Neural crest cell (in vitro differentiated cells): Measurements from ENCODE around the gene PPP1R1B. TPM values are rescaled to one million over a fixed set of nuclear protein-coding genes. Genes with fewer than 3 reads are reported as not detected.

Experiments
- DNase-seq: peaks from one replicate; pipeline ENCODE4 v3.0.0; 2021; ENCODE audit warnings: low read depth, mixed read lengths, low spot score
- H3K27ac Mint-ChIP-seq: one replicate; pipeline ENCODE4 v1.8.0; 2021; ENCODE audit warnings: mild to moderate bottlenecking, mixed read lengths; ENCODE audit not compliant: unreplicated experiment
- H3K27me3 Mint-ChIP-seq: 2 replicates; pipeline ENCODE4 v1.8.0; 2021; ENCODE audit warnings: low read depth, mild to moderate bottlenecking, mixed read lengths
- H3K36me3 Mint-ChIP-seq: 2 replicates; pipeline ENCODE4 v1.8.0; 2021; ENCODE audit warnings: low read depth, mild to moderate bottlenecking, mixed read lengths
- H3K4me1 Mint-ChIP-seq: 2 replicates; pipeline ENCODE4 v1.8.0; 2021; ENCODE audit warnings: mixed read lengths
- H3K4me3 Mint-ChIP-seq: one replicate; pipeline ENCODE4 v1.8.0; 2021; ENCODE audit warnings: mild to moderate bottlenecking, mixed read lengths
- H3K9me3 Mint-ChIP-seq: 2 replicates; pipeline ENCODE4 v1.8.0; 2021; ENCODE audit warnings: mixed read lengths
- total RNA-seq: library from RNA; stranded (reverse); gene quantifications from 2 replicates; pipeline ENCODE4 v1.2.1, GENCODE V29; 2021
- TF ChIP-seq, protein P1 (sequence below): fragments of 200-600 bp; sonication (generic); conservative IDR thresholded peaks from 2 replicates; pipeline ENCODE4 v1.5.0; 2021; ENCODE audit warnings: antibody characterized with exemption, mild to moderate bottlenecking

The PPP1R1B gene
- total RNA-seq, 1 donor from 2014 or later, result not detected

DNA sequence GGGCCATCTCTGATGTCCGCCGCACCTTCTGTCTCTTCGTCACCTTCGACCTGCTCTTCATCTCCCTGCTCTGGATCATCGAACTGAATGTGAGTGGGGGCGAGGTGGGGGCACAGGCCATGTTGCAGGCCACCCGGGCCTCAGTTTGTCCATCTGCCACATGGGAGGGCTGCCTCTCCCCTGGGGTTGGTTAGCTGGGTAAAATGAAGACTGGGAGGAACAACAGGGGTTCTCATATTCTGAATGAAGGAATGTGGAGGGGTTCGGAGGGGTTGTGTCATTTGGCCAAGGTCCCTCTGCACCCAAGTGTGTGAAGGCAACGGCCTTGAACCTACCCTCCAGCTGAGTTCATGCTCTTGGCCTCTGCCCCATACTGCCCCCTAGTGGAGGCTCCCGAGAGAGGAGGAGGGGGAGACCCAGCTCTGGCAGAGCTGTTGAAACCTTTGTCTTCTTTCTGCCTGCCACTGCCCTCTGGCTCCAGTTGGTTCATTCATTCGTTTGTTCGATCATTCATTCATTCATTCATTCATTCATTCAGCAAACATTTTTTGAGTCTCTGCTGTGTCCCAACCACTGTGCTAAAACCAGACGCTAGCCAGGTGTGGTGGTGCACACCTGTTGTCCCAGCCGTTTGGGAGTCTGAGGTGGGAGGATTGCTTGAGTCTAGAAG lies 27.0 kb downstream of the PPP1R1B start:
- peak; percentile 72 for DNase-seq
- Mint-ChIP-seq H3K4me3 (peak overlapping the region; percentile 64), H3K4me1 (peaks cover 48% of the 10 kb centered on the region)

GRCh38 chr17:39655105-39655504 lies 28.4 kb downstream of the PPP1R1B start:
- no peaks in the 10 kb centered on the region for H3K9me3 Mint-ChIP-seq
- no peak for DNase-seq
- peaks cover 46% of the 10 kb centered on the region for H3K4me1 Mint-ChIP-seq
- H3K27ac Mint-ChIP-seq, result no peak overlapping the region
- no peak overlapping the region for H3K4me3 Mint-ChIP-seq
- H3K27me3 Mint-ChIP-seq, result no peaks in the 10 kb centered on the region
- TF ChIP-seq, protein P1, sequence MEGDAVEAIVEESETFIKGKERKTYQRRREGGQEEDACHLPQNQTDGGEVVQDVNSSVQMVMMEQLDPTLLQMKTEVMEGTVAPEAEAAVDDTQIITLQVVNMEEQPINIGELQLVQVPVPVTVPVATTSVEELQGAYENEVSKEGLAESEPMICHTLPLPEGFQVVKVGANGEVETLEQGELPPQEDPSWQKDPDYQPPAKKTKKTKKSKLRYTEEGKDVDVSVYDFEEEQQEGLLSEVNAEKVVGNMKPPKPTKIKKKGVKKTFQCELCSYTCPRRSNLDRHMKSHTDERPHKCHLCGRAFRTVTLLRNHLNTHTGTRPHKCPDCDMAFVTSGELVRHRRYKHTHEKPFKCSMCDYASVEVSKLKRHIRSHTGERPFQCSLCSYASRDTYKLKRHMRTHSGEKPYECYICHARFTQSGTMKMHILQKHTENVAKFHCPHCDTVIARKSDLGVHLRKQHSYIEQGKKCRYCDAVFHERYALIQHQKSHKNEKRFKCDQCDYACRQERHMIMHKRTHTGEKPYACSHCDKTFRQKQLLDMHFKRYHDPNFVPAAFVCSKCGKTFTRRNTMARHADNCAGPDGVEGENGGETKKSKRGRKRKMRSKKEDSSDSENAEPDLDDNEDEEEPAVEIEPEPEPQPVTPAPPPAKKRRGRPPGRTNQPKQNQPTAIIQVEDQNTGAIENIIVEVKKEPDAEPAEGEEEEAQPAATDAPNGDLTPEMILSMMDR, result no peak
- peaks cover under 1% of the 10 kb centered on the region for H3K36me3 Mint-ChIP-seq

More for the DNA sequence above, 27.0 kb downstream of the PPP1R1B start:
- Mint-ChIP-seq H3K36me3 (peaks cover 3% of the 10 kb centered on the region), H3K9me3 (no peaks in the 10 kb centered on the region), H3K27ac (peak overlapping the region; percentile 87), H3K27me3 (no peaks in the 10 kb centered on the region)
- TF ChIP-seq, protein P1, result peak; percentile 78

DNA sequence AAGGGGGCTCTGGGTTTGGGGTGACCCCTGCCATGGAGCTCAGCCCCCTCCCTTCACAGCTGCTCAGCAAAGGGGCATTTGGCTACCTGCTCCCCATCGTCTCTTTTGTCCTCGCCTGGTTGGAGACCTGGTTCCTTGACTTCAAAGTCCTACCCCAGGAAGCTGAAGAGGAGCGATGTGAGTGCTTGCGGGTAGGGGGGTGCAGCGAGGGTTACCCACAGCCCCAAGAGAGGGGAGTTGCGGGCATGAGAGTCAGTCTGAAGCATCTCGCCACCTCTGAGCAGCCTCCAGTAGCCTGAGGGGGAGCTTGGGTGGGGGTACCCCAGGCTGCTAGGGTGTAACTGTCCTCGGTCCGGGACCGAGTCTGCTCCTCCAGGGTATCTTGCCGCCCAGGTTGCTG lies 31.6 kb downstream of the PPP1R1B start:
- Mint-ChIP-seq H3K27ac (no peak overlapping the region), H3K4me3 (no peak overlapping the region), H3K36me3 (no peaks in the 10 kb centered on the region), H3K27me3 (no peaks in the 10 kb centered on the region), H3K9me3 (no peaks in the 10 kb centered on the region), H3K4me1 (peaks cover 19% of the 10 kb centered on the region)
- DNase-seq, result no peak
- TF ChIP-seq, protein P1, result no peak

- TF ChIP-seq, protein P1, result no peak
- Mint-ChIP-seq H3K36me3 (no peaks in the 10 kb centered on the region), H3K4me1 (peaks cover 15% of the 10 kb centered on the region), H3K4me3 (no peak overlapping the region), H3K27me3 (no peaks in the 10 kb centered on the region), H3K27ac (no peak overlapping the region), H3K9me3 (no peaks in the 10 kb centered on the region)
- no peak for DNase-seq
These were observed 32.0 kb downstream of the PPP1R1B start for GRCh38 chr17:39658760-39659159.

DNA sequence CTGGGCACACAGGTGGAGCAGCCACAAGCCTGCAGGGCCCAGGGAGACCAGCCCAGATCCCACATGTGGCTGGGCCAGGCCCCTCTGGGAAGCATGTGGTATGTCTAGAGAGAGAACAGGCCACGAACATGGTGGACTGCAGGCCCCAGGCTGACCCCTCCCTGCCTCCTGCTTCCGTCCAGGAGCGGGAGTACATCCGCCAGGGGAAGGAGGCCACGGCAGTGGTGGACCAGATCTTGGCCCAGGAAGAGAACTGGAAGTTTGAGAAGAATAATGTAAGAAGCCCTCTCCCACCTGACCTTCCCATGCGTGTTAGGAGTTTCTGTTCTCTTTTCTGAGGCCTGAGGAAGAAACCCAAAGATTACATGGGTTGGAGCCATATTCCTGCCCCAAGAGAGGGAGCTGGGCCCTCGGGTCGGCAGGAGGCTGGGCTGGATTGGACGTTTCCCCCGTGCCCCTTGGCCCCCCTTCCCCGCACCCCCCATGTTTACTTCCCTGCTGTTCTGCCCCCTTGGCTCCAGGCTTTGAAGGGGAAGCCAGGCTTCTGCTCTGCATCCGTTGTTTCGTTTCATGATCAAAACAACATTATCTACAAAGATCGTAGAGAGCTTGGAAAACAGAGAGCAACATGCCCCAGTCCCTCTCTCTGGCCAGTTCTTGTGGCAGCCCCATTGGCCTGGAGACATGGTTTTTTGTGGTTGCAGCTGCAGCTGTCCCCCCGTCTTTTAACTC lies 32.7 kb downstream of the PPP1R1B start:
- TF ChIP-seq, protein P1, result no peak
- Mint-ChIP-seq H3K27ac (peak overlapping the region; percentile 27), H3K4me1 (peaks cover 14% of the 10 kb centered on the region), H3K27me3 (peaks cover 4% of the 10 kb centered on the region), H3K4me3 (no peak overlapping the region), H3K9me3 (no peaks in the 10 kb centered on the region), H3K36me3 (no peaks in the 10 kb centered on the region)
- DNase-seq, result no peak
